CD14-positive monocyte (primary cell): ENCODE measurements around the gene PIK3R3. TPM values are rescaled to one million over a fixed set of nuclear protein-coding genes. Genes with fewer than 3 reads are reported as not detected.

ENCODE experiments used
- DNase-seq, 3 donors: peaks; one replicate each; pipeline ENCODE4 v3.0.0-alpha.2; 2011 to 2022
- H2AFZ ChIP-seq: 2 replicates; pipeline ENCODE4 v1.6.0; 2012; ENCODE audit warnings: mild to moderate bottlenecking, low read depth, low read length, inconsistent platforms; ENCODE audit not compliant: insufficient read depth, poor library complexity, severe bottlenecking
- H3K27ac ChIP-seq, 2 donors: 1 replicate in 1 of 2; 2 replicates in 1 of 2; pipeline ENCODE4 v1.5.1; 2012 to 2013; ENCODE audit warnings: low read length in 2 of 2, control low read depth in 1 of 2, inconsistent platforms in 1 of 2, low read depth in 1 of 2, mild to moderate bottlenecking in 1 of 2
- H3K27me3 ChIP-seq, 2 donors: one replicate each; pipeline versions ENCODE4 v1.6.0 to v1.6.1; 2011 to 2013; ENCODE audit warnings: low read length in 2 of 2; ENCODE audit not compliant: control insufficient read depth in 2 of 2, insufficient read depth in 2 of 2
- H3K36me3 ChIP-seq, 2 donors: replicated peaks in 1 of 2; 1 replicate in 1 of 2; 2 replicates in 1 of 2; pipeline versions ENCODE4 v1.5.1 to v1.6.1; 2012 to 2013; ENCODE audit warnings: low read length in 2 of 2, control low read depth in 1 of 2, inconsistent platforms in 1 of 2, mild to moderate bottlenecking in 1 of 2; ENCODE audit not compliant: insufficient read depth in 2 of 2, control insufficient read depth in 1 of 2
- H3K4me1 ChIP-seq, 2 donors: 1 replicate in 1 of 2; 2 replicates in 1 of 2; pipeline versions ENCODE4 v1.5.1 to v1.6.1; 2012 to 2013; ENCODE audit warnings: low read length in 2 of 2, control low read depth in 1 of 2, inconsistent platforms in 1 of 2, mild to moderate bottlenecking in 1 of 2, moderate library complexity in 1 of 2; ENCODE audit not compliant: insufficient read depth in 2 of 2, control insufficient read depth in 1 of 2
- H3K4me2 ChIP-seq: replicated peaks from 2 replicates; pipeline ENCODE3; 2012; ENCODE audit warnings: low read length, moderate library complexity, mild to moderate bottlenecking; ENCODE audit not compliant: poor library complexity, severe bottlenecking; ENCODE audit errors: extremely low read depth
- H3K4me3 ChIP-seq, 3 experiments: fragments of 200-600 bp in 1 of 3; sonication (generic) in 1 of 3; replicated peaks in 1 of 3; 1 replicate in 2 of 3; 2 replicates in 1 of 3; pipeline ENCODE4 v1.5.1; 2011 to 2013; ENCODE audit warnings: low read length in 3 of 3, mild to moderate bottlenecking in 3 of 3, control low read depth in 2 of 3, low read depth in 2 of 3, inconsistent platforms in 1 of 3, moderate library complexity in 1 of 3
- H3K79me2 ChIP-seq: 2 replicates; pipeline ENCODE4 v1.6.0; 2012; ENCODE audit warnings: mild to moderate bottlenecking, control low read depth, inconsistent platforms, low read length, moderate library complexity; ENCODE audit not compliant: insufficient read depth
- H3K9ac ChIP-seq: 2 replicates; pipeline ENCODE4 v1.6.0; 2017; ENCODE audit warnings: low read length, mild to moderate bottlenecking; ENCODE audit not compliant: insufficient read depth, poor library complexity, severe bottlenecking
- H3K9me3 ChIP-seq, 2 donors: replicated peaks in 1 of 2; 1 replicate in 1 of 2; 2 replicates in 1 of 2; pipeline versions ENCODE4 v1.5.1 to v1.6.1; 2012 to 2013; ENCODE audit warnings: low read length in 2 of 2, control low read depth in 1 of 2; ENCODE audit not compliant: control insufficient read depth in 1 of 2, insufficient read depth in 1 of 2
- H4K20me1 ChIP-seq: 2 replicates; pipeline ENCODE4 v1.6.0; 2012; ENCODE audit warnings: mild to moderate bottlenecking, low read length, control low read depth, moderate library complexity; ENCODE audit not compliant: insufficient read depth
- H3K27ac Mint-ChIP-seq, 7 donors: one replicate each; pipeline ENCODE4 v1.8.0; 2020; ENCODE audit warnings: mild to moderate bottlenecking in 7 of 7, mixed read lengths in 7 of 7, moderate library complexity in 6 of 7, inconsistent platforms in 2 of 7
- H3K27me3 Mint-ChIP-seq, 3 donors: one replicate each; pipeline ENCODE4 v1.8.0; 2021 to 2022; ENCODE audit warnings: low read depth in 3 of 3, mild to moderate bottlenecking in 3 of 3, mixed read lengths in 3 of 3, moderate library complexity in 3 of 3, inconsistent platforms in 1 of 3
- H3K36me3 Mint-ChIP-seq, 2 donors: one replicate each; pipeline ENCODE4 v1.8.0; 2020; ENCODE audit warnings: mixed read lengths in 2 of 2, inconsistent platforms in 1 of 2, mild to moderate bottlenecking in 1 of 2
- H3K4me1 Mint-ChIP-seq: one replicate; pipeline ENCODE4 v1.8.0; 2020; ENCODE audit warnings: mild to moderate bottlenecking, mixed read lengths
- H3K4me3 Mint-ChIP-seq, 2 donors: one replicate each; pipeline ENCODE4 v1.8.0; 2020; ENCODE audit warnings: mild to moderate bottlenecking in 2 of 2, mixed read lengths in 2 of 2, moderate library complexity in 1 of 2
- H3K9me3 Mint-ChIP-seq, 7 donors: one replicate each; pipeline ENCODE4 v1.8.0; 2020 to 2022; ENCODE audit warnings: mixed read lengths in 7 of 7, mild to moderate bottlenecking in 6 of 7, moderate library complexity in 6 of 7, inconsistent platforms in 2 of 7
- CTCF ChIP-seq: fragments of 200-600 bp; IDR thresholded peaks from one replicate; pipeline ENCODE4 v1.8.0; 2022; ENCODE audit warnings: antibody characterized with exemption, mild to moderate bottlenecking
- WGBS: methylation state at CpG from one replicate; pipeline ENCODE4 v1.1.5; 2013; ENCODE audit warnings: missing lambda C conversion rate; ENCODE audit not compliant: insufficient coverage; 5-methylcytosine and 5-hydroxymethylcytosine counted together
- intact Hi-C, 2 donors: fragments of 100-400 bp; cut with micrococcal nuclease; formaldehyde crosslinking; loops; one replicate each; pipeline versions ENCODE4 v1.15.0 to v1.15.1; 2023
- polyA minus RNA-seq: library from RNA; depleted of rRNA, polyadenylated mRNA; stranded (reverse); fragments of >200 nt; gene quantifications from 2 replicates; pipeline ENCODE4 v1.2.3, GENCODE V29; 2012
- polyA plus RNA-seq, 3 donors: library from polyadenylated mRNA; depleted of rRNA in 1 of 3; unstranded in 2 of 3; stranded (reverse) in 1 of 3; fragments of 300-500 nt in 2 of 3; fragments of >200 nt in 1 of 3; fragmentation: Illumina TruSeq in 2 of 3; gene quantifications; 1 replicate in 2 of 3; 2 replicates in 1 of 3; pipeline ENCODE4 v1.2.3, GENCODE V29; 2012 to 2021
- total RNA-seq, 12 experiments: library from RNA in 1 of 12; stranded (reverse) in 1 of 12; fragments of 120-200 nt in 1 of 12; gene quantifications; one replicate each; pipeline ENCODE4 v1.2.4 and lab custom pipeline; 2013 to 2026; ENCODE audit warnings: mixed read lengths in 6 of 12, inconsistent platforms in 1 of 12

PIK3R3 gene
- total RNA-seq (2013): 0.75 TPM
- polyA plus RNA-seq (under 1 TPM; 0.09 to 0.28 (median 0.17) TPM), polyA minus RNA-seq (0.14 and 0.32 TPM in 2 replicates), total RNA-seq (lab: John Stamatoyannopoulos, UW) (4.7 to 24.6 (median 7.1) reads per million in 11 experiments)

DNA sequence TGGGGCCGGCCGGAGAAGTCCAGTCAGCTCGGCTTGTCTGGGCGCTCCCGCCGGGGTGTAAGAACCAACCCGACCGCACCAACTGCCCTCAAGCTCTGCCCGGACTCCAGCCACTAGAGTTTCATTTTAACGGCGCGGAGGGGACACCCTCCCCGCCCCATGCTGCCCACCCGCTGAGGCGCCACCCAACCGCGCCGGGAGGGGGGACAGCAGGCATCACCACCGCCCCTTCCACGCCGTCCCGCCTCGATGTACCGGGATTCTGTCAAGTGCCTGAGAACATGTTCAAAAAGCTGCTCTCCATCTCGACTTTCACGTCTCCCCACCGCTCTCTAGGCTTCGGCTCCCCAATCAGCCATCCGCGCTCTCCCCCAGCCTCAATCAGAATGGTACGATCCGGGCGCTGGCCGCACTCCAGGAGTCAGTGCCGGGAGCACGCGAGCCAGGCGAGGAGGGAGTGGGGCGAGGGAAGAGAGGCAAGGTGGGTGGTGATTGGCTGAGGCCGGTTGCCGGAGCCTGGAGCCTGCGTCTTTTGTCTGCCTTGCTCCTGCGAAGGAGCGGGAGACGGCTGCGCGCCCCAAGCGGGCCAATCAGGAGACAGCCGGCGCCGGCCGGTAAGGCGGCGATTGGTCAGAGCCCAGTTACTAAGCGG, at the start of gene PIK3R3:
TSS of gene PIK3R3 (minus strand) at position 101 of the 652 bp plus-strand sequence. CDS start 677 bp downstream, outside the sequence.
- peak within 1 kb of the TSS; percentile 97 to 98 for H3K4me3 Mint-ChIP-seq
- H3K9me3 Mint-ChIP-seq: peaks cover 0 to 18% (median 10%) of the 10 kb centered on the region in 7 donors
- intact Hi-C loops: loop anchor here in 1 of 2 donors (5.0 kb wide), 1 partner anchor 240 kb away; no protein-coding TSS in a partner anchor
- peaks cover 22 to 29% of the 10 kb centered on the region in 2 donors for H3K4me1 ChIP-seq
- 0% methylated on average over 51 of the region's 55 CpGs for WGBS
- peak within 1 kb of the TSS; percentile 88 for H3K4me2 ChIP-seq
- peaks cover 31% of the 10 kb centered on the region for H3K4me1 Mint-ChIP-seq
- no peaks in the 10 kb centered on the region for H3K9me3 ChIP-seq
- H3K36me3 ChIP-seq: no peaks in the 10 kb centered on the region
- peaks cover 2 to 3% of the 10 kb centered on the region in 2 donors for H3K36me3 Mint-ChIP-seq
- peak within 1 kb of the TSS; percentile 73 for H3K9ac ChIP-seq
- no peaks in the 10 kb centered on the region for H4K20me1 ChIP-seq
- no peak for TF ChIP-seq CTCF
- peak within 1 kb of the TSS; percentile 92 for H2AFZ ChIP-seq
- H3K27ac Mint-ChIP-seq: peak within 1 kb of the TSS; percentile 96 to 100 (median 99)
- H3K4me3 ChIP-seq: peak within 1 kb of the TSS; percentile 44 to 83 (median 74)
- peaks cover 37 to 60% of the 10 kb centered on the region in 2 donors for H3K27me3 ChIP-seq
- DNase-seq: peak; percentile 96 to 98 (median 97)
- H3K27ac ChIP-seq: peak within 1 kb of the TSS; percentile 84 to 88
- H3K27me3 Mint-ChIP-seq: peaks cover 43 to 60% (median 53%) of the 10 kb centered on the region in 3 donors
- no peaks in the 10 kb centered on the region for H3K79me2 ChIP-seq

- 71% methylated on average over 7 of the region's 10 CpGs for WGBS
- no peak overlapping the region for H2AFZ ChIP-seq
- H3K4me1 ChIP-seq: peaks cover 5 to 13% of the 10 kb centered on the region in 2 donors
- H3K9ac ChIP-seq: no peak overlapping the region
- H3K79me2 ChIP-seq: no peaks in the 10 kb centered on the region
- no peaks in the 10 kb centered on the region for H3K9me3 ChIP-seq
- no peak overlapping the region for H3K27ac ChIP-seq
- no peaks in the 10 kb centered on the region for H4K20me1 ChIP-seq
- Mint-ChIP-seq H3K4me1 (peaks cover 16% of the 10 kb centered on the region), H3K9me3 (no peaks in the 10 kb centered on the region), H3K27me3 (peaks cover 0 to 3% (median 1%) of the 10 kb centered on the region in 3 donors), H3K4me3 (peak overlapping the region in 1 of 2 donors; percentile 2), H3K36me3 (no peaks in the 10 kb centered on the region), H3K27ac (no peak overlapping the region)
- H3K4me3 ChIP-seq: no peak overlapping the region
- H3K36me3 ChIP-seq: no peaks in the 10 kb centered on the region
- no peak for DNase-seq
- intact Hi-C loops: no loop called here
- H3K4me2 ChIP-seq: no peak overlapping the region
- TF ChIP-seq CTCF: no peak
- no peaks in the 10 kb centered on the region for H3K27me3 ChIP-seq
Measured at GRCh38 chr1:46181343-46182260, 49.2 kb upstream of the PIK3R3 start.
